Fibroblast of lung (primary cell): Measurements from ENCODE around the gene METTL25. TPM values are rescaled to one million over a fixed set of nuclear protein-coding genes. Genes with fewer than 3 reads are reported as not detected.

Experiments used
- DNase-seq, 2 donors: peaks; one replicate each; pipeline versions ENCODE4 v3.0.0 to v3.0.0-alpha.2; 2010; ENCODE audit warnings: low read depth in 2 of 2
- H2AFZ ChIP-seq: 2 replicates; pipeline ENCODE4 v1.5.1; 2012; ENCODE audit warnings: low read length, control low read depth, inconsistent platforms
- H3K27ac ChIP-seq: 2 replicates; pipeline ENCODE4 v1.5.1; 2011; ENCODE audit warnings: low read length, control low read depth; ENCODE audit not compliant: insufficient read depth
- H3K27me3 ChIP-seq: 2 replicates; pipeline ENCODE4 v1.5.1; 2011; ENCODE audit warnings: mild to moderate bottlenecking, low read length; ENCODE audit not compliant: control insufficient read depth, insufficient read depth
- H3K36me3 ChIP-seq: 2 replicates; pipeline ENCODE4 v1.5.1; 2011; ENCODE audit warnings: low read length; ENCODE audit not compliant: control insufficient read depth, insufficient read depth
- H3K4me1 ChIP-seq: 2 replicates; pipeline ENCODE4 v1.5.1; 2011; ENCODE audit warnings: low read length; ENCODE audit not compliant: control insufficient read depth, insufficient read depth; ENCODE audit errors: extremely low read depth
- H3K4me2 ChIP-seq: 2 replicates; pipeline ENCODE4 v1.5.1; 2011; ENCODE audit warnings: low read length, control low read depth; ENCODE audit not compliant: insufficient read depth; ENCODE audit errors: extremely low read depth
- H3K4me3 ChIP-seq, 4 experiments: fragments of 200-600 bp in 1 of 4; sonication (generic) in 1 of 4; replicated peaks in 1 of 4; 2 replicates each; pipeline ENCODE4 v1.5.1; 2011 to 2016; ENCODE audit warnings: low read length in 4 of 4, low read depth in 3 of 4, mild to moderate bottlenecking in 3 of 4, control low read depth in 2 of 4, inconsistent platforms in 1 of 4, mixed read lengths in 1 of 4; ENCODE audit not compliant: insufficient read depth in 1 of 4; ENCODE audit errors: control extremely low read depth in 1 of 4
- H3K79me2 ChIP-seq: 2 replicates; pipeline ENCODE4 v1.5.1; 2012; ENCODE audit warnings: mild to moderate bottlenecking, low read length, inconsistent platforms; ENCODE audit not compliant: control insufficient read depth, insufficient read depth
- H3K9ac ChIP-seq: 2 replicates; pipeline ENCODE4 v1.5.1; 2011; ENCODE audit warnings: mild to moderate bottlenecking, low read length, control low read depth; ENCODE audit not compliant: insufficient read depth
- H3K9me3 ChIP-seq: 2 replicates; pipeline ENCODE4 v1.5.1; 2012; ENCODE audit warnings: low read depth, low read length; ENCODE audit not compliant: control insufficient read depth, insufficient read depth
- H4K20me1 ChIP-seq: 2 replicates; pipeline ENCODE4 v1.5.1; 2011; ENCODE audit warnings: low read length; ENCODE audit not compliant: control insufficient read depth, insufficient read depth; ENCODE audit errors: extremely low read depth
- EZH2 ChIP-seq: IDR thresholded peaks from 2 replicates; pipeline ENCODE4 v1.5.1; 2012; ENCODE audit warnings: low read length, control low read depth, mild to moderate bottlenecking; ENCODE audit errors: missing control alignments
- polyA plus RNA-seq, 2 donors: library from polyadenylated mRNA; depleted of rRNA in 1 of 2; stranded (reverse) in 1 of 2; unstranded in 1 of 2; fragments of >200 nt; gene quantifications; 2 replicates each; pipeline ENCODE4 v1.2.1, GENCODE V29; 2011 to 2012; ENCODE audit warnings: missing spikeins in 1 of 2
- total RNA-seq: library from RNA; depleted of rRNA; stranded (reverse); fragments of >200 nt; gene quantifications from 2 replicates; pipeline ENCODE4 v1.2.1, GENCODE V29; 2014
- TF ChIP-seq, protein P1 (sequence below), 2 donors: IDR thresholded peaks in 1 of 2; conservative IDR thresholded peaks in 1 of 2; 1 replicate in 1 of 2; 2 replicates in 1 of 2; pipeline ENCODE4 v1.5.1; 2011 to 2012; ENCODE audit warnings: low read length in 2 of 2, control low read depth in 1 of 2, inconsistent platforms in 1 of 2, low read depth in 1 of 2, mild to moderate bottlenecking in 1 of 2

METTL25 gene
- total and polyA plus RNA-seq, 2 donors (not counting 1 experiment from before 2014, with no cell fraction given) = 4.2 to 6.9 TPM

DNA sequence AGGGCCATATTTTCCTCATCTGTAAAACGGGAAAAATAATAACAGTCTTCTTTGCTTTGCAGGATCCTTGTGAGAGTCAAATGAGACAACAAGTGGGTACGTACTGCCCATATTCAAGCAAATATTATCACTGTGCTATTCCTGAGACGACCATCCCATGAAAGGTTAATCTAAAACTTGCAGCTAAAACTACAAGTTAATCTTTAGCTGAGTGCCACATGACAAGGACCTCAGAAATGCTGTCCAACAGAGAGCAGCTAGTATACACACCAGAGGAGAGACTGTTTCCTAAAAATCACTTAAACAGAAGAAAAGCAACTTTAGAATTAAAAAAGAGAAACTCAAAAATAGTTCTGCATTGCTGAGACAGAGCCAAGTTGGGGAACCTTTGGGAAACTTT is 165.7 kb downstream of the METTL25 start:
- no peak overlapping the region for H3K4me3 ChIP-seq
- H3K79me2 ChIP-seq = no peaks in the 10 kb centered on the region
- TF ChIP-seq, protein P1, sequence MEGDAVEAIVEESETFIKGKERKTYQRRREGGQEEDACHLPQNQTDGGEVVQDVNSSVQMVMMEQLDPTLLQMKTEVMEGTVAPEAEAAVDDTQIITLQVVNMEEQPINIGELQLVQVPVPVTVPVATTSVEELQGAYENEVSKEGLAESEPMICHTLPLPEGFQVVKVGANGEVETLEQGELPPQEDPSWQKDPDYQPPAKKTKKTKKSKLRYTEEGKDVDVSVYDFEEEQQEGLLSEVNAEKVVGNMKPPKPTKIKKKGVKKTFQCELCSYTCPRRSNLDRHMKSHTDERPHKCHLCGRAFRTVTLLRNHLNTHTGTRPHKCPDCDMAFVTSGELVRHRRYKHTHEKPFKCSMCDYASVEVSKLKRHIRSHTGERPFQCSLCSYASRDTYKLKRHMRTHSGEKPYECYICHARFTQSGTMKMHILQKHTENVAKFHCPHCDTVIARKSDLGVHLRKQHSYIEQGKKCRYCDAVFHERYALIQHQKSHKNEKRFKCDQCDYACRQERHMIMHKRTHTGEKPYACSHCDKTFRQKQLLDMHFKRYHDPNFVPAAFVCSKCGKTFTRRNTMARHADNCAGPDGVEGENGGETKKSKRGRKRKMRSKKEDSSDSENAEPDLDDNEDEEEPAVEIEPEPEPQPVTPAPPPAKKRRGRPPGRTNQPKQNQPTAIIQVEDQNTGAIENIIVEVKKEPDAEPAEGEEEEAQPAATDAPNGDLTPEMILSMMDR (conservative IDR thresholded peaks at IDR 0.05 in 1 of 2, IDR thresholded peaks at IDR 0.05 in 1 of 2; ENCODE audit: low read depth in 1 of 2, low read length in 2 of 2) = no peak
- no peak for TF ChIP-seq EZH2
- H2AFZ ChIP-seq = no peak overlapping the region
- no peak overlapping the region for H3K9ac ChIP-seq
- H3K27me3 ChIP-seq = no peaks in the 10 kb centered on the region
- H4K20me1 ChIP-seq = no peaks in the 10 kb centered on the region
- no peaks in the 10 kb centered on the region for H3K36me3 ChIP-seq
- no peak for DNase-seq
- H3K4me1 ChIP-seq = no peaks in the 10 kb centered on the region
- no peaks in the 10 kb centered on the region for H3K9me3 ChIP-seq
- no peak overlapping the region for H3K27ac ChIP-seq
- H3K4me2 ChIP-seq = no peak overlapping the region

DNA sequence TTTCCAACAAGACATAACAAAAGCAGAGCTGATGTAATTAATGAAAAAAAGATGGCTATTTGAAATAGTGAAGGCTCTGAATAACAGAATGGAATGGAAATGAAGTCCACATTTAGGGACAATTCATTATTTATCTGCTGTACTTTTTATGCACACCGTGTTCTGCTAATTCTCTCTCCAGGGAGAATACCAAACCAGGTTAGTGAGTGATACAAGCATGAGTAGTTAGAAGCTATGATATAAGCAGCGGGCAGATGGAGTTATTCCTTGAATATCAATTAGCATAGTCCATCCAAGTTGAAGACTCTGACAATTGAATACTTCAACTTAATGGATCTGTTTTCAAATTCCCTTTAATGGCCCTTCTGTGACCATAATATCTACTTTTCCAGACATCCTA is 166.3 kb downstream of the METTL25 start:
- no peak overlapping the region for H3K27ac ChIP-seq
- H3K36me3 ChIP-seq = no peaks in the 10 kb centered on the region
- H3K9ac ChIP-seq = no peak overlapping the region
- no peaks in the 10 kb centered on the region for H3K79me2 ChIP-seq
- TF ChIP-seq, protein P1 (conservative IDR thresholded peaks at IDR 0.05 in 1 of 2, IDR thresholded peaks at IDR 0.05 in 1 of 2; ENCODE audit: low read depth in 1 of 2, low read length in 2 of 2) = no peak
- TF ChIP-seq EZH2 = no peak
- no peak overlapping the region for H2AFZ ChIP-seq
- no peaks in the 10 kb centered on the region for H3K4me1 ChIP-seq
- no peaks in the 10 kb centered on the region for H3K27me3 ChIP-seq
- H3K4me2 ChIP-seq = no peak overlapping the region
- no peak overlapping the region for H3K4me3 ChIP-seq
- no peaks in the 10 kb centered on the region for H3K9me3 ChIP-seq
- no peaks in the 10 kb centered on the region for H4K20me1 ChIP-seq
- DNase-seq = no peak

DNA sequence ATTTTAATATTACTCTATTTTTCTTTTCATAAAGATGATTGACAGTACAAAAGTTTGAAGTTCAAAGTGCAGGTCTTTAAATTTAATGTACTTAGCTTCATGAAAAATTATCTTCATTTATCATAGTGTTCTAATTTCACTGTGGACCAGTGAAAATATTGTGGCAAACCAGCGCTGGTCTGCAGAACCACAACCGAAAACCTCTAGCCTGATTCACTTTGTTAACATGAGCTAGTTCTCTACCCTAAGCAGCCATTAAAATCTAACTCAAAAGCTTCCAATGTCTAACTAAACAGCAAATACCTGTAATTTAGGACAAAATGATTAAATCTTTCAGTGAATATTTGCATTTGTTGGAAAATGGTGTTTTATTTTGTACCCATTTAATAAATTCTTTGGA is 167.3 kb downstream of the METTL25 start:
- Histone ChIP-seq H2AFZ (no peak overlapping the region), H3K4me3 (no peak overlapping the region), H3K4me2 (no peak overlapping the region), H3K36me3 (no peaks in the 10 kb centered on the region), H3K4me1 (no peaks in the 10 kb centered on the region), H3K27ac (no peak overlapping the region), H3K79me2 (no peaks in the 10 kb centered on the region), H3K9me3 (no peaks in the 10 kb centered on the region), H4K20me1 (no peaks in the 10 kb centered on the region), H3K9ac (no peak overlapping the region), H3K27me3 (no peaks in the 10 kb centered on the region)
- TF ChIP-seq, protein P1 (conservative IDR thresholded peaks at IDR 0.05 in 1 of 2, IDR thresholded peaks at IDR 0.05 in 1 of 2; ENCODE audit: low read depth in 1 of 2, low read length in 2 of 2) = no peak
- TF ChIP-seq EZH2 = no peak
- no peak for DNase-seq
